ENCODE results near the gene NELFA. TPM values are rescaled to one million over a fixed set of nuclear protein-coding genes. Genes with fewer than 3 reads are reported as not detected.
A peak's percentile ranks its signal among the peaks of the same experiment; 100 is the strongest.

Gene NELFA
- total RNA-seq, 1 experiment from 2014 or later = 55.0 TPM

DNA sequence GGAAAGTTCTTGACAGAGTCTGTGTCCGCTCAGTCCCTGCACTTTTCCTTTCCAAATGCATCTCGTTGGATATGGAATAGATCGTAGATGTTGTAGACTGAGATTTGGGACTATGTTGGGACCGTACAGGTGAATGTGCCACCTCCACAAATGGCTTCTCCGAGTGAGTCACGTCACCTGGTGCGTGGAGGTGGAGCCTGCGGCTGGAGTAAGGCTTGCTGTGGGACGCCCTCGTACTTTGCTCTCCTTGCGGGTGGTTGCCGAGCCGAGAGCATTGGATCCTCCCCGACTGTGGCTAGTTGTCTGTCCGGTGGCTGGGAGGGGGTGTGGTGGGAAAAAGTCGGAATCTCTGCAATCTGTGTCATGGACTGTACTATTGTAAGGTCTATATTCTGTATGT is 60.5 kb downstream of the NELFA start:
- no peaks in the 10 kb centered on the region for H3K9me3 Mint-ChIP-seq
- Histone ChIP-seq H3K56ac (ENCODE audit: insufficient read length, low read depth, low read length) (no peak overlapping the region), H2BK15ac (ENCODE audit: low read depth, low read length) (no peak overlapping the region), H2BK20ac (ENCODE audit: low read depth, low read length, poor library complexity, severe bottlenecking) (no peak overlapping the region), H3K9ac (ENCODE audit: extremely low read depth, insufficient read length, low read length) (no peak overlapping the region), H3K27ac (ENCODE audit: insufficient read length, low read depth, low read length) (no peak overlapping the region), H2BK120ac (ENCODE audit: low read depth, low read length, poor library complexity, severe bottlenecking) (no peak overlapping the region), H3K4ac (ENCODE audit: low read depth, low read length) (no peak overlapping the region), H4K8ac (replicated peaks; ENCODE audit: insufficient read length, low read depth, low read length) (no peak overlapping the region), H4K91ac (ENCODE audit: insufficient read length, low read depth, low read length) (no peak overlapping the region), H3K79me2 (ENCODE audit: insufficient read depth, low read length) (no peaks in the 10 kb centered on the region), H4K5ac (ENCODE audit: insufficient read length, low read depth, low read length) (no peak overlapping the region), H3K18ac (ENCODE audit: insufficient read length, low read depth, low read length) (no peak overlapping the region), H4K20me1 (ENCODE audit: control insufficient read depth, insufficient read depth, insufficient read length) (no peaks in the 10 kb centered on the region), H2BK5ac (ENCODE audit: insufficient read length, low read length) (no peak overlapping the region), H2BK12ac (ENCODE audit: insufficient read length, low read depth, low read length) (no peak overlapping the region), H3K23ac (ENCODE audit: insufficient read length, low read depth, low read length) (no peak overlapping the region), H3T11ph (ENCODE audit: low read length) (no peak overlapping the region), H2AK5ac (ENCODE audit: insufficient read length, low read length) (no peak overlapping the region), H3K4me1 (ENCODE audit: insufficient read depth, low read length) (no peaks in the 10 kb centered on the region), H3K27me3 (ENCODE audit: insufficient read depth, low read length) (no peaks in the 10 kb centered on the region), H3K23me2 (ENCODE audit: insufficient read length, low read depth, low read length, poor library complexity, severe bottlenecking) (no peaks in the 10 kb centered on the region), H3K14ac (ENCODE audit: insufficient read depth, low read length) (no peak overlapping the region), H3K4me2 (ENCODE audit: insufficient read depth, insufficient read length, low read length) (no peak overlapping the region), H2AFZ (ENCODE audit: low read length) (no peak overlapping the region), H3K9me3 (ENCODE audit: control insufficient read depth, low read depth, low read length) (no peaks in the 10 kb centered on the region), H3K79me1 (ENCODE audit: insufficient read depth, low read depth, low read length, poor library complexity, severe bottlenecking) (no peaks in the 10 kb centered on the region)
- no peak overlapping the region for H3K4me3 Mint-ChIP-seq
- TF ChIP-seq, protein P1, sequence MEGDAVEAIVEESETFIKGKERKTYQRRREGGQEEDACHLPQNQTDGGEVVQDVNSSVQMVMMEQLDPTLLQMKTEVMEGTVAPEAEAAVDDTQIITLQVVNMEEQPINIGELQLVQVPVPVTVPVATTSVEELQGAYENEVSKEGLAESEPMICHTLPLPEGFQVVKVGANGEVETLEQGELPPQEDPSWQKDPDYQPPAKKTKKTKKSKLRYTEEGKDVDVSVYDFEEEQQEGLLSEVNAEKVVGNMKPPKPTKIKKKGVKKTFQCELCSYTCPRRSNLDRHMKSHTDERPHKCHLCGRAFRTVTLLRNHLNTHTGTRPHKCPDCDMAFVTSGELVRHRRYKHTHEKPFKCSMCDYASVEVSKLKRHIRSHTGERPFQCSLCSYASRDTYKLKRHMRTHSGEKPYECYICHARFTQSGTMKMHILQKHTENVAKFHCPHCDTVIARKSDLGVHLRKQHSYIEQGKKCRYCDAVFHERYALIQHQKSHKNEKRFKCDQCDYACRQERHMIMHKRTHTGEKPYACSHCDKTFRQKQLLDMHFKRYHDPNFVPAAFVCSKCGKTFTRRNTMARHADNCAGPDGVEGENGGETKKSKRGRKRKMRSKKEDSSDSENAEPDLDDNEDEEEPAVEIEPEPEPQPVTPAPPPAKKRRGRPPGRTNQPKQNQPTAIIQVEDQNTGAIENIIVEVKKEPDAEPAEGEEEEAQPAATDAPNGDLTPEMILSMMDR (conservative IDR thresholded peaks at IDR 0.05) = no peak
- no peaks in the 10 kb centered on the region for H3K27me3 Mint-ChIP-seq (ENCODE audit: low read depth)
- WGBS (ENCODE audit: extremely low coverage, insufficient read length, low lambda C conversion rate) = no CpG with 5 or more reads among the region's 16 CpGs
- H3K27ac Mint-ChIP-seq = peak overlapping the region in 1 of 3 experiments; percentile 10; a peak in 2 of 7 replicates
- peaks cover 16 to 47% (median 27%) of the 10 kb centered on the region in 3 experiments; a peak in 6 of 7 replicates for H3K36me3 Mint-ChIP-seq (ENCODE audit: insufficient read depth in 1 of 3, low read depth in 3 of 3)
- no peaks in the 10 kb centered on the region for H3K4me1 Mint-ChIP-seq
- no peak for DNase-seq

Measured in H9 (cell line).